IPS-20b (cell line): ENCODE data around the gene DLEC1.

Experiments used
- H3K27ac ChIP-seq: one replicate; pipeline ENCODE4 v1.5.1; 2013; ENCODE audit warnings: low read length
- H3K27me3 ChIP-seq: 2 replicates; pipeline ENCODE4 v1.6.1; 2013; ENCODE audit warnings: mild to moderate bottlenecking, low read length, inconsistent platforms; ENCODE audit not compliant: insufficient read depth
- H3K36me3 ChIP-seq: 2 replicates; pipeline ENCODE4 v1.6.1; 2013; ENCODE audit warnings: low read depth, mild to moderate bottlenecking, inconsistent platforms, low read length, moderate library complexity; ENCODE audit not compliant: insufficient read depth
- H3K4me1 ChIP-seq: 2 replicates; pipeline ENCODE4 v1.6.1; 2013; ENCODE audit warnings: mild to moderate bottlenecking, control low read depth, inconsistent platforms, low read length, moderate library complexity; ENCODE audit not compliant: insufficient read depth
- H3K4me3 ChIP-seq: 2 replicates; pipeline ENCODE4 v1.5.1; 2013; ENCODE audit warnings: mild to moderate bottlenecking, low read length, inconsistent platforms
- H3K9ac ChIP-seq: 2 replicates; pipeline ENCODE4 v1.6.1; 2013; ENCODE audit warnings: low read depth, mild to moderate bottlenecking, inconsistent platforms, low read length, moderate library complexity
- H3K9me3 ChIP-seq: 2 replicates; pipeline ENCODE4 v1.6.1; 2013; ENCODE audit warnings: mild to moderate bottlenecking, low read depth, low read length, inconsistent platforms; ENCODE audit not compliant: insufficient read depth

Gene DLEC1

DNA sequence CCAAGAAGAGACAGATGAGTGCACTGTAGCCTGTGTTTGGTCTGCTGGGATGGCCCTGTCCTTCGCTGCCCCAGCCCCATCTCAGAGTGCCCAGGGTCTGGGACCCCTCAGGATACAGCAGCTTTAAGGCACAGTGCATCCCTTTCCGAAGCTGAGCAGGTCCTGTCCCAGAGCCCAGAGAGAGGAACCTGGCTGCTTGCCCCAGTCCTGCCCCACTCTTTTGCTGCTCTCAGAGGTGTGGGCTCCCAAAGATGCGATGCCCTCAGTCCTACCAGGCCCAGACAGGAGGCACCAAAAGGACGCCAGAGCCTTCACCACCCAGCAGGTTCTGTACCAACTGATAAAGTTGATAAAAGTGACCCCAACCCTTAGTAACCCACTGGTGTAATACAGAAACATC, 17.8 kb upstream of the DLEC1 start:
- Histone ChIP-seq H3K9me3 (no peaks in the 10 kb centered on the region), H3K36me3 (peaks cover 4% of the 10 kb centered on the region; the same call in 1 of the 2 replicates), H3K4me1 (peaks cover 3% of the 10 kb centered on the region; the same call in 1 of the 2 replicates), H3K4me3 (no peak overlapping the region), H3K27ac (no peak overlapping the region), H3K27me3 (peaks cover 19% of the 10 kb centered on the region), H3K9ac (no peak overlapping the region)

DNA sequence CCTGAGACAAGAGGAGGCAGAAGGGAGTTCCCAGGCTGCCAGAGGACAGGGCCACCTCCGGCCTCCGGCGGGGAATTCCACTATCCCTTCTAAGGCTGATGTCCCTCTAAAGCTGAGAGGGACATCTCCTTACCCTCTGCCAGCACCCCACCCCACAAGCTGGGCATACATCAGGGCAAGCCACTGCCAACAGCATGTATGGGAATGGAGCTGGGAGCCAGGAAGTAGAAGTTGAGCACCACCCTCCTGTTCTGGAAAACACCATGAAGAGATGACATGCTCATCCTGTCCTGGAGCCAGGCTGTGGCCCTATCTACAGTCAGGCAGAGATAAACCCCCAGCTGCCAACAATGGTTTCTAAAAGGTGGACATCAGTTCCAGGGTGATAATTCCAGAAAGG, 16.7 kb upstream of the DLEC1 start:
- Histone ChIP-seq H3K9me3 (no peaks in the 10 kb centered on the region), H3K36me3 (no peaks in the 10 kb centered on the region), H3K27ac (no peak overlapping the region), H3K4me3 (no peak overlapping the region), H3K4me1 (peaks cover 3% of the 10 kb centered on the region; the same call in 1 of the 2 replicates), H3K9ac (no peak overlapping the region), H3K27me3 (peaks cover 30% of the 10 kb centered on the region)

DNA sequence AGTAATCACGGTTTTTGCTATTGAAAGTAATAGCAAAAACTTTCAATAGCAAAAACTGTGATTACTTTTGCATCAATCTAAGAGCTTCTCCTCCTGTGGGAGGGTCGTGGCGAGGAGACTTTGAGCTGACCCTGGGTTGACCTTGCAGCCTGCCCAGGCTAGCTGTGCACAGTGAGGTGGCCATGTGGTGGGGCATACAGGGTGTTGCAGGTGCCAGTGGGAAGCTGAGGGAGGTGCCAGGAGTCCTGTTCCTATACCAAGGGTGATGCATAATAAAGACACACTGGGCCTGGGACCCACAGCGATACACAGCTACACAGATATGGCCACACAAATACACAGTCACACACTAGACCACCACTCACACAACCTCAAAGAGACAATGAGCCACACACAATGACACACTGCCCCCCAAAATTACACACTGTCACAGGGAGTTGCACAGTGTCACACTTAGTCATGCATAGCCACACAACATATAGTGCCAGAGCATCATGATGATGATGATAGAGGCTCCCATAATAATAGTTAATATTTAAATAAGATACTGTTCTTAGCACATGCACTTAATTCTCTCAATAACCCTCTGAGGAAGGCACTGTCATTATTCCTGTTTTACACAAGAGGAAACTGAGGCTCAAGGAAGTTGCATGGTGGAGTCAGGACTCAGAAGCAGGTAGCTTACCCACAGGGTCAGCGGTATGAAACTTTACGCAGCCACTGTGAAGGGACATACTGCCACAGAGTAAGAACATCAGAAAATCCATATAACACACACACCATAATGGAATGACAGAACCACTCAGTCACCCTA, 15.9 kb upstream of the DLEC1 start:
- Histone ChIP-seq H3K4me3 (peak overlapping the region; percentile 86; the same call in 1 of the 2 replicates), H3K27ac (no peak overlapping the region)

DNA sequence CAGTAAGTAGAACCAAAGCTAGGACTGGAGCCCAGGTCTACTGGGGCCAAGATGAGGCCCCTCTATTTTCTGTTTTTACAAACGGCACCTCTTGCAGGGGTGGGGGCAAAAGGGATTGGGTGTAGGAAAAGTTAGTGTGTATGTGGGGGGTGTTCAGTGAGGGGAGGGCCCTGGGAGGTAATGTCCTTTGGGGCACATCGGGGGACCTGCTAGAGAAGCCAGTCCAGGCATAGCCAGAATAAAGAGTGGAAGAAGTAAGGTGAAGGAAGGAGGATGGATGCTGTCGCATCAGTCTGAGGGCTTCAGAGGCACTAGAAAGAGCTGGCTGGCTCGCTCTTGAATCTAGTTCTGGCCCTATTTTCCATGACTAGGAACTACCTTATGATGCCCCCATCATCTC, 12.2 kb upstream of the DLEC1 start:
- Histone ChIP-seq H3K4me1 (peaks cover 3% of the 10 kb centered on the region; the same call in 1 of the 2 replicates), H3K36me3 (no peaks in the 10 kb centered on the region), H3K9me3 (no peaks in the 10 kb centered on the region), H3K27ac (no peak overlapping the region), H3K4me3 (no peak overlapping the region), H3K9ac (no peak overlapping the region), H3K27me3 (peaks cover 74% of the 10 kb centered on the region)

More for the DNA sequence above, 15.9 kb upstream of the DLEC1 start:
- H3K4me1 ChIP-seq: peaks cover 3% of the 10 kb centered on the region; the same call in 1 of the 2 replicates
- peaks cover 38% of the 10 kb centered on the region for H3K27me3 ChIP-seq
- no peak overlapping the region for H3K9ac ChIP-seq
- no peaks in the 10 kb centered on the region for H3K36me3 ChIP-seq
- no peaks in the 10 kb centered on the region for H3K9me3 ChIP-seq

DNA sequence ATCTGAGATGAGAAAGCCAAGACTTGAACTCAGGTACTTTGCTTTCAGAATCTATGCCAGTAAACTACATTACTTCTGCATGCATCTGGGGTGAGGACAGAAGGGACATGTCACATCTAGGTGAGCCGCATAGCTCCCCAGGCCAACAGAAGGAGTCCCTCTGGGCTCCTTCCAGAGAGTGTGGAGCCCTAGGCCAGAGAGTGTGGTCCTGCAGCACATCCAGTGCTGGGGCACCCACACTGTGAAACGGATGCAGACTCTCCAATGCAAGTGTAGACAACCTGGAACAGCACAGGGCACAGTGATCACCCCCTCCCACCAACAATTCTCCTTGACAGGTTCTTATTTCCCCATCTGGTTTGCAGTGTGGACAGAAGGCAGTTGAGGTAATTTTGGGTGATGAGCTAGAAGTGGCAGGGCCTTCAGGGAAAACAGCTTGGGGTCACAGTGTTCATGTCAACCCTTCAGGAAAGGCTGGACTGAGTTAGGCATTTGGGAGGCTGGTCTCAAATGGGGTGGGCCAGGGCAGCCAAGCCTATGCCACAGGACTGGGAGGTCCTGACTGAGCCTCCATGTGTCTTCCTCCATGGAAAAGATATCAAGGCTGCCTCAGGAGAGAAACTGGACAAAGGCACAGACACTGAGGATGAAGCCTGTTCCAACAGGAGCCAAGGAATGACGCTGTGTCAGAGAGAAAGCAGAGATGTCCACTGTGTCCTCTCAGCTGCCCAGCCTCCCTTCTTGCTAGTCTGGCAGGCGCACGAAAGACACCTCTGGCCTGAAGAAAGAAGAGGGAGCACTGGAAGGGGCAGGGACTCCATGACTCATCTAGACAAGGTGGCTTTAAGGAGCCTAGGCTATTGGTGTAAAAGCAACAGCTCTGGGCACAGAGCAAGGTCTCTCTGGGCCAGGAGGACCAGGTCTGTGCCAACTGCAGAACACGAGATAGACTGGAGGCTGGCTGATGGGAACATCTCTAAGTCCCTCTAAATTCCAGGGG, 11.2 kb upstream of the DLEC1 start:
- H3K9me3 ChIP-seq: no peaks in the 10 kb centered on the region
- peaks cover 83% of the 10 kb centered on the region for H3K27me3 ChIP-seq
- no peak overlapping the region for H3K9ac ChIP-seq
- H3K4me3 ChIP-seq: peak overlapping the region; percentile 72
- H3K27ac ChIP-seq: no peak overlapping the region
- no peaks in the 10 kb centered on the region for H3K36me3 ChIP-seq
- peaks cover 3% of the 10 kb centered on the region; the same call in 1 of the 2 replicates for H3K4me1 ChIP-seq

DNA sequence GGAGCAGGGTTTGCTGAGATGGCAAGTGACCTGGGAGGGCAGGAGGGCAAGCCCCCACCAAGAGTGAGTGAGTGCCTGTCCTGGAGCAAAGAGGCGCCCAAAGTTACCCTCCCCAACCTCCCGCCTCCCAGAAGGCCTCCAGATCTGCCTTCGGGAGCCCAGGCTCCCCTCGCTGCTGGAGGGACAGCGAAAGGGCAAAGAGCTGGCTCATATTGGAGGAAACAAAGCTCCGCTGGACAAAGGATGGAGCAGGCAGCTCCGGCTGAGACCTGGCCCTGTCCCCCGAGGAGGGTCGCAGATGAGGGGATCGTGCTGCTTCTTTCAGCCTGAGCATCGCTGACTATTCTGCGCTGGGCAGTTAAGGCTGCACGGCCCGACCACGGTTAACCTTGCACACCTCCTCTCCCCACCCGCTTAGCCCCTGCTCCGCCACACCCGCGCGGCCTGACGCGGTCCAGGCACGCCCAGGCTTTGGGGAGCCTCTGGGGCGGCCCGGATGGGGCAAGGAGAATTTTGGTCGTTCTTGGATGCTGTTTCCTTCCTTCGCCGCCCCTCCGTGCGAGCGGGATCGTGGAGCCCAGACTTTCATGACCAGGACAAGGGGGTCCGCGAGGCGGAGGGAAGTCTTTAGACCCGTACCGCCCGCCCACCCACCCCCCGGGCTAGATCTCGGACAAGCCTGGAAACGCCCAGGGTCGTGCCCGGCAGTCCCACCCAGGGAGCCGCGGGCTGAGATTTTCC, 10.2 kb upstream of the DLEC1 start:
- no peaks in the 10 kb centered on the region for H3K36me3 ChIP-seq
- H3K9ac ChIP-seq: no peak overlapping the region; the same call in 1 of the 2 replicates
- no peaks in the 10 kb centered on the region for H3K9me3 ChIP-seq
- H3K27ac ChIP-seq: no peak overlapping the region
- H3K4me3 ChIP-seq: peak overlapping the region; percentile 72
- H3K4me1 ChIP-seq: peaks cover 3% of the 10 kb centered on the region; the same call in 1 of the 2 replicates
- peaks cover 78% of the 10 kb centered on the region for H3K27me3 ChIP-seq

DNA sequence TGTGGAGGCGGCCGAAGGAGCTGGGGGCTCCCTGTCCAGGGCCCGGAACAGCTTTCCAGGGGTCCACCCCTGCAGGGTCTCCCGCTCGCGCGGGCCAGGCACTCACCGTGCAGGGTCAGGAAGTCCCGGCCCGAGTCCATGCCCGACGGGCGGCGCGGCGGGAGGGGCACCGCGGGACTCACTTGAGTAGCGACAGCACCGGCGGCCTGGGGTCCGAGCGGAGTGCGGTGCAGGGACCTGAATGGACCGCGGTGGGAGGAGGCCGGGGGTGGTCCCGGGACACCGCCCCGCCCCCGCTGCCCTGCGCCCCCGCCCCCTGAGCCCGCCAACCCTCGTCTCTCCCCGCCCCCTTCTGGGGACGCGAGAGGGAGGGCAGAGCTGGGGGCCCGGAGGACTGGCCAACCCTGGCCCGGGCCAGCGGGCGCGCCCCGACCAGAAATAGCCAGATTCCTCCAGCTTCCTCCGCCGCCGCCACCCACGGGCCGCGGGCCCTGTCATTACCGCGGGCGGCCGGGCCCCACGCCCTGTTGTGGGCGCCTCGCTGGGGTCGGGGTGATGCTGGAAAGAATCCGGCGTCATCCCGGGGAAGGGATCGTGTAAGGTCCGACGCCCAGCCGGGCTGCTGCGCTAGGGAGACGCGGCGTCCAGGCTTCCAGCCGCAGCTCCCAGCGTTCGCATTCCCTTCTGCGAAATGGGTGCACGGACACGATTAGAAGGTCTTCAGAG, 9.4 kb upstream of the DLEC1 start, which contains the start of gene PLCD1:
Gene PLCD1, minus strand, starts transcription at position 243 of the 726 bp plus-strand sequence. Its CDS starts 103 bp downstream, at position 140.
- Histone ChIP-seq H3K27ac (no peak within 1 kb of the TSS), H3K9ac (peak within 1 kb of the TSS; percentile 45), H3K27me3 (peaks cover 74% of the 10 kb centered on the region)

DNA sequence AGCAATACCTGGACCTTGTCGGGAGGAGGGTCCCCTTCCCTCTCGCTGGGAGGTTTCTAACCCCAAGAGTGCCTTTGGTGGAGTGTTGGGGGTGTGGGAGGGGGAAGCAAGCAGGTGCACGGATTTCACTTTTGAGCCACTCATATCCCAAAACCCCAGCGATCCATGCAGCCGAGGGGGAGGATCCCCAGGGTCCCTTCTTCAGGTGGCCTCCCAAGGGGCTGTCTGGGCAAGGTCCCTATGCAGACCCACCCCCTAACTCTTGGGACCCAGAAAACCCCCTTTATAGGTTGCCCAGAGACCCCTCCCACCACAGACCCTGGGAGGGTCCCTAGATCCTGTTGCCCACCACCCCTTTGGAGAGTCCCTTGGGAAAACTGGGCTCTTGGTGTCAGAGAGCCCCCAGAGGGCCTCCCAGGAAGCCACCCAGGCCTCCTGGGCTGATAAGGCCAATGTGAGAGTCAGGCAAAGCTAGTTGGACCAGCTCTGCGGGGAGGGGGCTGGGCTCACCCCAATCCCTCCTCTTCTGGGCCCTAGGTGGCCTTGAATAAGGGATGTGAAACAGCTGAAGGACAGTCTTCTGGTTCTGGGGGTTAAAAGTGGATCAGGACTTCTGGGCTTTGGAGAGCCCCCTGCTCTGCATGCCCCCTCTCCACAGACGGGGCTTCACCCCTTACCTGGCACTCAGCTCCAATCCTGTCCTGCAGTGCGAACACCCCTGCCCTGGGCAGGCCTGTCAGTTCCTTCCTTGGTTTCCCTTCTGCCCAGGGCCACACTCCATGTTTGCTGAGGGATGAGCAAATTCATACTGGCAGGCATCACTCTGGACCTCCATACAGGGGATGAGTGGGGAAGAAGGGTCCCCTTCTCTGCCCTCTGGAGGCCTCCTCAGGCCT, 8.6 kb upstream of the DLEC1 start:
- H3K27ac ChIP-seq: no peak overlapping the region
- no peaks in the 10 kb centered on the region for H3K36me3 ChIP-seq
- no peaks in the 10 kb centered on the region for H3K9me3 ChIP-seq
- peaks cover 3% of the 10 kb centered on the region; the same call in 1 of the 2 replicates for H3K4me1 ChIP-seq
- H3K4me3 ChIP-seq: peak overlapping the region; percentile 72
- H3K9ac ChIP-seq: peak overlapping the region; percentile 45; the same call in 1 of the 2 replicates
- H3K27me3 ChIP-seq: peaks cover 73% of the 10 kb centered on the region

More for the DNA sequence above, 9.4 kb upstream of the DLEC1 start, which contains the start of gene PLCD1:
- peaks cover 3% of the 10 kb centered on the region; the same call in 1 of the 2 replicates for H3K4me1 ChIP-seq
- H3K4me3 ChIP-seq: peak within 1 kb of the TSS; percentile 72
- H3K9me3 ChIP-seq: no peaks in the 10 kb centered on the region
- H3K36me3 ChIP-seq: no peaks in the 10 kb centered on the region

DNA sequence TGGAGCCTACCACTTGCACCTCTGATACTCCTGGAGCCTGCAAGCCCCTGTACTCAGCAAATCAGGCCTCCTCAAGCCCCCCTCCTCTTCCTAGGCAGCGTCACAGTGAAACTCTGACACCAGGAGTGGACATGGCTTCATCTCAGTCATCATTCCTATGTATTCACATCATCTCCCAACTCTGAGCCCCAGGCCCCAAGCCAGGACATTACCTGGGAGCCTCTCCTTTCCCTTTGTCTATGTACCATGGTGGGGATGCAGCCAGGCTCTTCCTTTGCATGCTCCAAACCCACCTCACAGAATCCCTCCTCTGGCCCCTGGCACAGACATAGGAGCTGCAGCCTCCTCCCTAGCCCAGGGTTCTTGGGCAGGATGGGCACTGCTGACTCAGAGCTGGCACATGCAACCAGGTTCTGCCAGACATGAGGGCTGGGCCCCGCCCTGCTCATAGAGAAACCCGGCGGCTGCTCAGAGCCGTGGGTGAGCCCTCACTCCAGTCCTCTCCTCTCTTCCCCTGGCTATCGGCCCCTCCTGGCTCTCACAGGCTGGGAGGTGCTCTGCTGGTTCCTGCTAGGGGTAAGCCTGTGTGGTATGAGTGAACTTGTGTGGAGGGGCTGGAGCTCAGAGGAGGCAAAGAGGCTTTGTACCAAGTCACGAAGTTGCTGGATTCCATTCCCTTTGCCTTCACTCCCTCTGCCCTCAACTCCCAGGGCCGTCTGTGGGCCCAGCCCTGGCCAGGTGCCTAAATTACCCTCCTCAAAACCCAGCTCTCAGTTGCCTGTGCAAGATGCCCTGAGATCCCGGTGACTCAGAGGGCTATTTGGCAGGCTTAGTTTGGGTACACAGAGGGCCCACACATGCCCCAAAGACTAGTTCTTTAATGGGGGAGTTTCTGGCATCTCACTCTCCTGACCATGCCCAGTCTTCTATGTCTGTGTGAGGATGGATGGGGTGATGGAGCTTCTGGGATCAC, 7.7 kb upstream of the DLEC1 start:
- no peak overlapping the region for H3K27ac ChIP-seq
- H3K4me1 ChIP-seq: no peaks in the 10 kb centered on the region
- peaks cover 64% of the 10 kb centered on the region for H3K27me3 ChIP-seq
- H3K4me3 ChIP-seq: no peak overlapping the region
- no peaks in the 10 kb centered on the region for H3K9me3 ChIP-seq
- no peaks in the 10 kb centered on the region for H3K36me3 ChIP-seq
- H3K9ac ChIP-seq: no peak overlapping the region
